SKM-1 (cell line): Measurements from ENCODE around the gene OLFML3.

Experiments used
- DNase-seq: peaks from one replicate; lab custom pipeline; 2025; ENCODE audit not compliant: unreplicated experiment; lab: John Stamatoyannopoulos, UW

The OLFML3 gene

DNA sequence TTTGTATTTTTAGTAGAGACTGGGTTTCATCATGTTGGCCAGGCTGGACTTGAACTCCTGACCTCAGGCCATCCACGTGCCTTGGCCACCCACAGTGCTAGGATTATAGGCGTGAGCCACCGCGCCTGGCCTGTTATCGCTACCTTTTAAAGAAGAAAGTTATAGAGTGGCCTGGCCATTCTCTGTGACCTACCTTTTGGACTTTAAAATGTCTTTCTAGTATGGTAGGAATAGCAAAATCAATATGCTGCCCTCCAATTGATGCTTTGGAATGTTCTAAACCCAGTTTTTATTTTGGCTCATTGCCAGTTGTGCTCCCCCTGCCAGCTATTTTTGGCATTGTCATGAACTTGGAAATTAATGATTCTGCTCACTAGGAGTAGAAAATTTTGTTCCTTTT lies 30.3 kb upstream of the OLFML3 start:
- DNase-seq, result no peak

DNA sequence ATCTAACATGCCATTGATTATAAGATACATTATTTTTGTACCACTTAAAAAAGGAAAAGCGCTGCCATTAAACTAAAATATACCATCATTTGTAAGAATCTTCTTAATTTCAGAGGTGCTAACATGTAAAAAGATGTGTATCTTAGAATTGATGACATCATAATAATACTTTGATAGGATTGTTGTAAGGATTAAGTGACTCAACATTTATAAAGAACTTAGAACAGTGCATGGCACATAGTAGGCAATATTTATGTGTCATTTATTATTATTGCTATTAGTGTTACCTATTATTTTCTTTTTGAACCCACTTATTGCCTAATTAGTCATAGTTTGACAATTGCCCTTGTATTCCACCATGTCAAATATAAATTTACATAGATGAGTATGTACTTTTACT lies 28.4 kb upstream of the OLFML3 start:
- DNase-seq, result no peak

DNA sequence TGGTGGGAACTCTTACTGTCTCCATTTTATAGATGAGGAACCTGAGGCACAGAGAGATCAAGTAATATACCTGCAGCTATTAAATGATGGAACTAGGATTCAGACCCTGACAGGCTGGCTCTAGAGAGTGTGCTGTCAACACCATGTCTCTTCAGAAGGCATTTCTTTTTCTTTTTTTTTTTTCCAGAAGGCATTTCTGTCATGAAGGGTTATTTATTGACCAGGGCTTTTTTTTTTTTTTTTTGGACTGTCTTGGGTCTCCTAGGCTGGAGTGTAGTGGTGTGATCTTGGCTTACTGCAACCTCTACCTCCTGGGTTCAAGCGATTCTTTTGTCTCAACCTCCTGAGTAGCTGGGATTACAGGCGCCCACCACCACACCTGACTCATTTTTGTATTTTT lies 27.6 kb upstream of the OLFML3 start:
- DNase-seq, result no peak

DNA sequence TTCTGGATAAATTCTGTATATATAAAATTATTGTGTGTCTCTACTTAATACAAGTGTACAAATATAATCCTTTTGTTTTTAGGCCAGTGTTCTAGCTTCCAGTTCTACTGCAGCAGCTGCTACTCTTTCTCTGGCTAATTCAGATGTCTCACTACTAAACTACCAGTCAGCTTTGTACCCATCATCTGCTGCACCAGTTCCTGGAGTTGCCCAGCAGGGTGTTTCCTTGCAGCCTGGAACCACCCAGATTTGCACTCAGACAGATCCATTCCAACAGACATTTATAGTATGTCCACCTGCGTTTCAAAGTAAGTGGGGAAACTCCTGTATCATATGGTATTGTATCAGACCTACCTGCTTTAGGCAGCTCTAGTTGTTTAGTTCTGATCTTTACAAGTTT lies 21.3 kb upstream of the OLFML3 start:
- DNase-seq, result no peak

DNA sequence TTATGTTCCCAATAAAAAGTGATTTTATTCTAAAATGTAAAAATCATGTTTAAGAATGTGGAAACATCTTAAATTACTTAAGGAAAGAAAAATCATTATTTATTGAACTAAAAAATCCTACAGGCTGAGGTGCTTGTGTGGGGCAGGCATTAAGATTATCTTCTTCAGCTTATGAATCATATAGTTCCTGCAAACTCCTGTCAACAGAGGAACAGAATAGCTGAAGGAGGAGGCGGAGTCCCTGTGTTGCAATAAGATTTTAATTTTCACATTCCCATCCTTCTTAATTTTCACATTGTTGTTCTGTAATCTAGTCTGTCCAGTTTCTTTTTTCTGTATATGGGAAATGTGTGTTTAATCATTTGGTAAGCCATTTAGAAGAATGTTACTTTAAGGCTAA lies 20.6 kb upstream of the OLFML3 start:
- no peak for DNase-seq

DNA sequence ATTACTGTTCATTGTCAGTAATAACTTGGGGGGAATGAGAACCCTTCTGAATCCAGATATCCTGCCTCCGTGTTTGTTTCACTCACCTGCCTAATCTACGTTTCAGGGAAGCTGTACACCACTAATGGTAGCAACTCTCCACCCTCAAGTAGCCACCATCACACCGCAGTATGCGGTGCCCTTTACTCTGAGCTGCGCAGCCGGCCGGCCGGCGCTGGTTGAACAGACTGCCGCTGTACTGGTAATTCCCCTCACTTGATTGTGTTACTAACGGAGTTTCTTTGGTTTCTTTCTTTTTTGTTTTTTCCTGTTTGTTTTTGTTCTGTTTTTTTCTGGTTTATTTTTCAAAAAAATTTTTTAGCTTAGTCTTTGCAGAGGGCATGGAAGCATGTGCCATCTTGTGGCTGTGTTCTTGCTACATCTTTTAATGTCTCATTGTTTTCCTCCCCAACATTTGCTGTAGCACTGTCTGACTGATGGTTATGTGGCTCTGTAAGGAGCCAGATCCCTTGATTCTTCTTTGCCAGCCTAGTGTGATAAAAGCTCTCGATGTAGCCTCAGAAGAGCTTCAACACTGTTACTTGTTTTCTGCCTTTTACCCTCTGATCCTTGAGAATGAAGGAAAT lies 15.9 kb upstream of the OLFML3 start:
- no peak for DNase-seq

DNA sequence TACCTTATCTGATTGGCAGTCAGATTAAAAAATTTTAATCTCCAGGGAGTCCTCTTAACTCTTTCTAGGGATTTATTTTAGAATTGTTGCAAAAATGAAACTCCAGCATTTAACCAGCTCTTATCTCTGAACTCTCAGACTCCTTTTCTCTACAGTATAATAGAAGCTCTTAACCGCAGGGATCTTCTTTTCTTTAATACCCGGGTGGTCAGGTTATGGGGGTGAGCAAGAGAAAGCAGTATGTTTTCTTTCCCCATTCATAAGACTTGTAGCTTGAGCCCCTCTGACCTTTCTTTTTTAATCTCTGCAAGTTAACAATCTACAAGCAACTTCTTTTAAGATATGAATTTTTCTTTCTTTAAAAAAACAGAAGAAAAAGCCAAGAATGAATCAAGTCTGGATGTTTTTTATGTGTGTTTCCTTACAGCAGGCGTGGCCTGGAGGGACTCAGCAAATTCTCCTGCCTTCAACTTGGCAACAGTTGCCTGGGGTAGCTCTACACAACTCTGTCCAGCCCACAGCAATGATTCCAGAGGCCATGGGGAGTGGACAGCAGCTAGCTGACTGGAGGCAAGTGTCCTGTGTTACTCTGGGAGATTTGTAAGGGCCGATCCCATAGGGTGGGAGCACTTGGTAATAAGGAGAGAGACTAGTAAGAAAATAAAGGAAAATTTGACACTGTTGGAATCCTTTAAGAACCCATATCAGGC lies 13.4 kb upstream of the OLFML3 start:
- DNase-seq, result no peak

DNA sequence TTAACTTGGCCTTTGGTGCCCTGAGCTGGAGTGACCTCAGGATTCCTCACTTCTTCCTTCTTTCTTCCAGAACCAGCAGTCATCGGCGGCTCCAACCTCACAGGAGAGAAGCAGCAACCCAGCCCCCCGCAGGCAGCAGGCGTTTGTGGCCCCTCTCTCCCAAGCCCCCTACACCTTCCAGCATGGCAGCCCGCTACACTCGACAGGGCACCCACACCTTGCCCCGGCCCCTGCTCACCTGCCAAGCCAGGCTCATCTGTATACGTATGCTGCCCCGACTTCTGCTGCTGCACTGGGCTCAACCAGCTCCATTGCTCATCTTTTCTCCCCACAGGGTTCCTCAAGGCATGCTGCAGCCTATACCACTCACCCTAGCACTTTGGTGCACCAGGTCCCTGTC lies 6.3 kb upstream of the OLFML3 start:
- DNase-seq, result no peak

DNA sequence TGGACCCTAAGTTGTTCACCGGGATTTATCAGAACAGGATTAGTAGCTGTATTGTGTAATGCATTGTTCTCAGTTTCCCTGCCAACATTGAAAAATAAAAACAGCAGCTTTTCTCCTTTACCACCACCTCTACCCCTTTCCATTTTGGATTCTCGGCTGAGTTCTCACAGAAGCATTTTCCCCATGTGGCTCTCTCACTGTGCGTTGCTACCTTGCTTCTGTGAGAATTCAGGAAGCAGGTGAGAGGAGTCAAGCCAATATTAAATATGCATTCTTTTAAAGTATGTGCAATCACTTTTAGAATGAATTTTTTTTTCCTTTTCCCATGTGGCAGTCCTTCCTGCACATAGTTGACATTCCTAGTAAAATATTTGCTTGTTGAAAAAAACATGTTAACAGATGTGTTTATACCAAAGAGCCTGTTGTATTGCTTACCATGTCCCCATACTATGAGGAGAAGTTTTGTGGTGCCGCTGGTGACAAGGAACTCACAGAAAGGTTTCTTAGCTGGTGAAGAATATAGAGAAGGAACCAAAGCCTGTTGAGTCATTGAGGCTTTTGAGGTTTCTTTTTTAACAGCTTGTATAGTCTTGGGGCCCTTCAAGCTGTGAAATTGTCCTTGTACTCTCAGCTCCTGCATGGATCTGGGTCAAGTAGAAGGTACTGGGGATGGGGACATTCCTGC lies 3.9 kb upstream of the OLFML3 start:
- peak; percentile 70 for DNase-seq

DNA sequence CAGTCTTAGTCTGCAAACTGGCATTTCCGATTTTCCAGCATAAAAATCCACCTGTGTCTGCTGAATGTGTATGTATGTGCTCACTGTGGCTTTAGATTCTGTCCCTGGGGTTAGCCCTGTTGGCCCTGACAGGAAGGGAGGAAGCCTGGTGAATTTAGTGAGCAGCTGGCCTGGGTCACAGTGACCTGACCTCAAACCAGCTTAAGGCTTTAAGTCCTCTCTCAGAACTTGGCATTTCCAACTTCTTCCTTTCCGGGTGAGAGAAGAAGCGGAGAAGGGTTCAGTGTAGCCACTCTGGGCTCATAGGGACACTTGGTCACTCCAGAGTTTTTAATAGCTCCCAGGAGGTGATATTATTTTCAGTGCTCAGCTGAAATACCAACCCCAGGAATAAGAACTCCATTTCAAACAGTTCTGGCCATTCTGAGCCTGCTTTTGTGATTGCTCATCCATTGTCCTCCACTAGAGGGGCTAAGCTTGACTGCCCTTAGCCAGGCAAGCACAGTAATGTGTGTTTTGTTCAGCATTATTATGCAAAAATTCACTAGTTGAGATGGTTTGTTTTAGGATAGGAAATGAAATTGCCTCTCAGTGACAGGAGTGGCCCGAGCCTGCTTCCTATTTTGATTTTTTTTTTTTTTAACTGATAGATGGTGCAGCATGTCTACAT lies 2.5 kb upstream of the OLFML3 start:
- DNase-seq, result peak; percentile 25

DNA sequence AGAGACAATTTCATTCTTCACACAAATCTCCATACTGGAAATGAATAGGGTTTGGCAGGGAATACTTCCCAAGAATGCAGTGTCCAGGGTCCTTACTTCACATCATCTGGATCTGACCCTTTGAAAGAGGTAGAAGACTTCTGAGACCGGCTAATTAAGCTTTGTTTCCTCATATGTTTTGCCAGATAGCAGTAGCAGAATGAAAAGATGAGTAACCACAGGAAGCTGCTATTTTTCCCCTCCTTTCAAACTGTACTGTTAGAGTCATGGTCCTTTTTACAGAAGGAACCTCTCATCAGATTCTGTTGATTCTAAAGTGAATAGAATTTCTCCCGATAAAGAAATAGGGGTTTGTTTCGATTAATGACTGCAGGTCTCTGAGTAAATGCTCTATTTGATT lies 1.4 kb upstream of the OLFML3 start:
- DNase-seq, result no peak

DNA sequence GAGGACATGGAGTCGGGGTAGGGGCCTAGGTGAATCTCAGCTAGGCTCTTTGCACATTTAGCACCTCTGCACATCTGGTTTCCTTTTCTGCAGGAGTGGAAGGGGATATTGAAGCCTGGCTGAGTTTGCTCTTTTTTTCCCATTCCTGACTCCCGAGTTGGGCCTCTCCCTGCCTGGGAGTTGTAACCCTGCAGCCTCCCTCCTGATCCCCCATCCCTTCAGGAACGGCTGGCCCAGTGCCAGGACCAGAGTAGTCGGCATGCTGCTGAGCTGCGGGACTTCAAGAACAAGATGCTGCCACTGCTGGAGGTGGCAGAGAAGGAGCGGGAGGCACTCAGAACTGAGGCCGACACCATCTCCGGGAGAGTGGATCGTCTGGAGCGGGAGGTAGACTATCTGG lies 836 bp downstream of the OLFML3 start:
- no peak for DNase-seq

DNA sequence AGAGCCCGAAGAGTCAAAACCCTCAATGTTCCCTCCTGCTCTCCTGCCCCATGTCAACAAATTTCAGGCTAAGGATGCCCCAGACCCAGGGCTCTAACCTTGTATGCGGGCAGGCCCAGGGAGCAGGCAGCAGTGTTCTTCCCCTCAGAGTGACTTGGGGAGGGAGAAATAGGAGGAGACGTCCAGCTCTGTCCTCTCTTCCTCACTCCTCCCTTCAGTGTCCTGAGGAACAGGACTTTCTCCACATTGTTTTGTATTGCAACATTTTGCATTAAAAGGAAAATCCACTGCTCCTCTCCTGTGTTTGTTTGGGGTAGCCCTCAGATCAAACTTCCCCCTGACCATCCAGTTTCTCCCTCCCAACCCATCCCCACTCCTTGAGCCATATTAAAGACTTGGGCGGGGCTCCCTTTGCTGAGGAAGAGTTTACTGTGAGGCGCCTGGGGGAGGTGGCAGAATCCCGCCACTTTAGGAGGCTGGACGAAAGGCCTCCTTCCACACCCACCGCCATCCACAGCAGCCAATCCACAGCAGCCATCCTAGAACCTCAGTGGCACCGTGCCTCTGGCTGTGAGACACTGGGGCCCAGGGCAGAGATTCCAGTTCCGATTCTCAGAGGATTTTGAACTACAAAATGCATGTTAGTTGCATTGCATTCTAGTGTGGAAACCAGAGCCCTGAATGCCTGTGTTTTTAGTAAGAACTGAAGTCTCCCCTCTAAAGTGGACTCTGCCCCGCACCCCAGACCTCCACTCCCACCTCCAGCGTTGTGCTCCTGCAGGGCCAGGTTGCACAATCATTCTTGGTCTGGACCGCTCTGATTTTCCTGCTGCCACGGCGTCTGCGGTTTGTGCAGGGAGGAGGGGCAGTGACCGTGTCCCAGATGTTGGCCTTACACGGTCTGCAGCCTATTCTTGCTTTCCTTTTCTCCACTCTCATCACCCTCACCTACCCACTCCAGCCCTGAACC lies 3.0 kb downstream of the OLFML3 start:
- peak; percentile 10 for DNase-seq

DNA sequence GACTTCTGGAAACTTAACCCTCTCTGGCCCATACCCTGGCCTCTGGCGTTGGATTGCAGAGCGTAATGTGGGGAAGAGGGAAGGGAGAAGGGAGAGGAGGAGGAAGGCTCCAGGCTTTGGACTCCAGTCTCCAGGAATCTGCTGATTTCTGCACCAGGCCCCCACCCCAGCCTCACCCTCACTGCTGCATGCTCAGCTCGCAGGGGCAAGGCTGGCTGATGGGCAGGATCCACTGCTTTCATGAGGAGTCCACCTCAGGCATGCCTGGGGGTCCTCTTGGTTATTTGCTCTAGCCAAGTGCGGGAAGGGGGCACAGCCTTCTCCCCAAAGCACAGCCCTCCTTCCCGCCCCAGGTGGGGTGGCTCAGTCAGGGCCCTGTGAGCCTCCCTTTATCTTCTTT lies 3.7 kb downstream of the OLFML3 start:
- no peak for DNase-seq

DNA sequence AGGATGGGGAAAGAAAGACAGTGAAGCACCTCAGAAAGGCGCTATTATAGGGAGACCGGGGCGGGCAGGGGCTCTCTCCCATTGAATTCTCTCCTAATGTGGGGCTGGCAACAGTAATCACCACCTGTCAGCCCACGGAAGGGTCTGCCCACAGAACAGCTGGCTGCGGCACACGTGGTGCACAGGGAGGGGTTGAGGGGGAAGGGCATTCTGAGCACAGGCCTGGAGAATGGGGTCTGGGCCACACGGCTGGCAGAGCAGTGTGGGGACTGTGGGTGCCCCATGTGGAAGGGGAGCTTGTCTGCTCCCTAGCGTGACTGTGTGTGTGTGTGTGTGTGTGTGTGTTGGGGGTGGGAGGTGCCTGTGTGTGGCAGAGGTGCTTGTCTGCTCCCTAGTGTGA lies 4.1 kb downstream of the OLFML3 start:
- no peak for DNase-seq

DNA sequence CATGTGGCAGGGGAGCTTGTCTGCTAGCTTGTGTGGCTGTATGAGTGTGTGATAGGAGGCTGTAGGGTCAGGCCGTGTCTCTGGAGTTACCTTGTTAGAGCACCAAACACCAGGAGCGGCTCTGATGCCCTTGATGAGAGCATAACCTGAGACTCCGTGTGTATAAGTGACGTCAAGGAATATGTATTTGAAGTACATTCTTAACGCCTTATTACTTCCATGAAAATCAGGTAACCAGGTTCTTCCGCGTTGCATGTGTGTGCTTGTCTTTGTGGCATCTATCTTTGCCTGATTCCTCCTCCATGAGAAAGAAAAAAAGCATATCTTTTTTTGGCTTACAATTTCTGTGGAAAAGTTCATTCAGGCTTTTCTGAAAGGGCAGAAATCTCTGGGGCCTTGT lies 4.6 kb downstream of the OLFML3 start:
- DNase-seq, result no peak

DNA sequence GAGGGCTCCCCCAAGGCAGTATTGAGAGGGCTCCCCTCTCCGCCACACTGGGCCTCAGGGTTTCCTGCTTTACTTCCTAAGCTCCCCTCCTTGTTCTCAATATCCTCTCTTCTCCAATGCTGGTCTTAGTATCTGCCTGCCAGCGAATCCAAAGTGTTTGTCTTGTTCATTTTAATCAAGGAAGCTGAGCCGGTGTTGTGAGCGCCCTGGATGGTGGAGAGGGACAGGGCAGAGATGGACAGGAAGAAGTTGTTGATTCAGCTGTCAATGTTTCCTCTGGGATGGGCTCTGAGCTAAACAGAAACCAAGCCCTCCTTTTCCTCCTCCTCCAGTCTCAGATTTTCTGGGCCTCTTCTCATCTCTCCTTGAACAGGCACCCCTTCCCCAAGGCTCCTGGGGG lies 5.4 kb downstream of the OLFML3 start:
- DNase-seq, result no peak

DNA sequence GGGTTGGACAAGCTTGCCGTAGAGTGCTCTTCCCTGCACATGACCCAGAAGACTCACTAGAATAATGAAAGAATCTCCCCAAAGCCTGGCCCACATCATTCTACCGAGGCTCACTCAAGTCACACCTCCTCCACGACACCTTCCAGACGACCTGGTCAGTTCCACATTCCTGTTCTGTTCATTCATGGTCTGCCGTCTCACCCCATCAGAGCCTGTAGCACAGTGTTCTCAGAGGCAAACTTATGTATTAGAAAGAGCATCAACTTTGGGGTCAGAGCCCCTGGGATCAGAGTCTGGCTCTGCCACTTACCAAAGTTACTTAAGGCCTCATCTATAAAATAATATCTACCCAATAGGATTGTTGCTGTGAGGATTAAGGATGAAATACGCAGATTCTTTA lies 7.5 kb downstream of the OLFML3 start:
- DNase-seq, result no peak

DNA sequence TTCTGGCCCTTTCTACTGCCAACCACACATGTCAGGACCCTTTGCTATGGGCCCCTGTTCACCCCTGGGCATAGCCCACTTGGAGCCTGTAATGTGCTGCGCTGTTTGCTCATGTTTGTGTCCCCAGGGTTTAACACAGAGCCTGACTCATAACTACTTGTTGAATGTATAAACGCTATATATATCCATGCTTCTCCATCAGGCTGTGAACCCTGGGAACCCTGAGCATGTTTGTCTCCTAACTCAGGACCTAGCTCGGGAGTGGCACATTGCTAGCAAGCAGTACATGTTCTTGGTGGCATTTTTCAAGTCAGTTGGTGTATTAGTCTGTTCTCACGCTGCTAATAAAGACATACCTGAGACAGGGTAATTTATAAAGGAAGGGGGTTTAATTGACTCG lies 8.0 kb downstream of the OLFML3 start:
- DNase-seq, result no peak

DNA sequence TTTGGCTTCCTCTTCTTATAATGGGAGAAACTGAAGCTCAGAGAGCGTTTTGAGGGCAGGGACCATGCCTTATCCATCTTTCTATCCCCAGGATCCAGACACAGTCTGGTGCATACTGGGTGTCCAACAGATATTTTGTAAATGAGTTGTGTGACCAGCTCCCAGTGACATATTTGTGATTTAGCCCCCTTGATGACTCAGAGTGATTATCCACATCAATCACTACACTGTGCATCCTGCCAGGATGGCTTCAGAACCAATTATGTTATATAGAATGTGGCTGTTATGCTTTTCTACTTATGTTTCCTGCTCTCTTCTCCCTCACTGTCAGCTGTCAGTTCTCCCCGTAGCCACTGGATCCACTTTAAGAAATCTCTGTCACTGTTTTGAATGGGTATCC lies 11.3 kb downstream of the OLFML3 start:
- DNase-seq, result no peak

DNA sequence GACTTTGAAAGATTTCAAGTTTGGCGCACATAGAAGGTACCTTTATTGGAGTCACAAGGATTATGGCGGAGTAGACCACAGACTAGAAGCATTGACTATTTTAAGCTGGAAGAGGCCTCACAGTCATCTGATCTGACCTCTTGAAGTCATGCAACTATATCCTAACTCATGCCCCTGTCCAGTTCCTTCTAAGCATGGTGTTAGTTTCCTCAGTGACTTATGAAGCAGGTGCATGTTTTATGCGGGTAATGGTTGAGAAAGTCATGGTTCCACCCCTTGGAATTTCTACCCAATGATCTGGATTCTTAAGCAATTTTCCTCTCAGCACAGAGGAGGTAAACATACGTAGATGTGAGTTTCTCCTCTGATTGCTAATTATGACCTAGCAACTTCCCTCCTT lies 11.7 kb downstream of the OLFML3 start:
- DNase-seq, result no peak
